Measurements from ENCODE around the gene JAK3.
A peak's percentile ranks its signal among the peaks of the same experiment; 100 is the strongest.

Gene JAK3

GRCh38 chr19:17807731-17808316, 40.0 kb downstream of the JAK3 start:
- no peaks in the 10 kb centered on the region for H3K36me3 ChIP-seq (replicated peaks in 1 of 2; ENCODE audit: control insufficient read depth in 2 of 2, insufficient read depth in 2 of 2, low read length in 2 of 2)
- H4K91ac ChIP-seq (ENCODE audit: low read depth, low read length, poor library complexity): no peak overlapping the region
- no peak overlapping the region for H3K4ac ChIP-seq (ENCODE audit: low read length)
- H2AK5ac ChIP-seq (ENCODE audit: low read depth, low read length): peak overlapping the region; percentile 24
- H3K27ac ChIP-seq (replicated peaks; ENCODE audit: low read length): no peak overlapping the region
- no peak for DNase-seq (ENCODE audit: low spot score)
- no peak overlapping the region for H3K9ac ChIP-seq (ENCODE audit: low read depth, low read length, poor library complexity)
- H3K14ac ChIP-seq (ENCODE audit: low read length): no peak overlapping the region
- H2AFZ ChIP-seq (ENCODE audit: low read length): no peak overlapping the region
- no peak overlapping the region for H2BK5ac ChIP-seq (ENCODE audit: low read length)
- H3K4me3 ChIP-seq (ENCODE audit: low read length in 2 of 2): no peak overlapping the region
- peak overlapping the region; percentile 89 for H3K23ac ChIP-seq (ENCODE audit: low read depth, low read length, poor library complexity)
- H2BK12ac ChIP-seq (ENCODE audit: low read length): no peak overlapping the region
- peak overlapping the region; percentile 19 for H3K18ac ChIP-seq (ENCODE audit: low read length)
- no peaks in the 10 kb centered on the region for H3K79me1 ChIP-seq (ENCODE audit: low read depth, low read length)
- H2BK15ac ChIP-seq (ENCODE audit: low read length): no peak overlapping the region
- H3K4me1 ChIP-seq (ENCODE audit: control insufficient read depth in 2 of 2, insufficient read depth in 1 of 2, low read depth in 1 of 2, low read length in 2 of 2): no peaks in the 10 kb centered on the region
- no peak overlapping the region for H3K4me2 ChIP-seq (ENCODE audit: insufficient read depth, low read length, poor library complexity, severe bottlenecking)
- H4K8ac ChIP-seq (ENCODE audit: low read depth, low read length): no peak overlapping the region
- H2BK120ac ChIP-seq (ENCODE audit: low read depth, low read length): no peak overlapping the region
- WGBS, 2 donors (ENCODE audit: extremely low coverage in 2 of 2, insufficient read length in 2 of 2, insufficient replicate concordance in 1 of 2): no CpG with 5 or more reads among the region's 38 CpGs
- H3K9me3 ChIP-seq (replicated peaks in 1 of 2; ENCODE audit: control insufficient read depth in 2 of 2, insufficient read depth in 1 of 2, low read depth in 1 of 2, low read length in 2 of 2): no peaks in the 10 kb centered on the region
- peaks cover 0 to 13% (median 0%) of the 10 kb centered on the region in 3 experiments for H3K27me3 ChIP-seq (ENCODE audit: control insufficient read depth in 3 of 3, insufficient read depth in 3 of 3, low read depth in 1 of 3, low read length in 3 of 3)

- no CpG with 5 or more reads among the region's 3 CpGs for WGBS, 2 donors (ENCODE audit: extremely low coverage in 2 of 2, insufficient read length in 2 of 2, insufficient replicate concordance in 1 of 2)
- Histone ChIP-seq H4K91ac (ENCODE audit: low read depth, low read length, poor library complexity) (no peak overlapping the region), H2AK5ac (ENCODE audit: low read depth, low read length) (no peak overlapping the region), H2BK5ac (ENCODE audit: low read length) (no peak overlapping the region), H3K14ac (ENCODE audit: low read length) (no peak overlapping the region), H2BK120ac (ENCODE audit: low read depth, low read length) (no peak overlapping the region), H3K4me2 (ENCODE audit: insufficient read depth, low read length, poor library complexity, severe bottlenecking) (no peak overlapping the region), H3K23ac (ENCODE audit: low read depth, low read length, poor library complexity) (no peak overlapping the region), H4K8ac (ENCODE audit: low read depth, low read length) (no peak overlapping the region), H3K9me3 (replicated peaks in 1 of 2; ENCODE audit: control insufficient read depth in 2 of 2, insufficient read depth in 1 of 2, low read depth in 1 of 2, low read length in 2 of 2) (no peaks in the 10 kb centered on the region), H3K9ac (ENCODE audit: low read depth, low read length, poor library complexity) (peak overlapping the region; percentile 21), H2BK15ac (ENCODE audit: low read length) (no peak overlapping the region), H3K18ac (ENCODE audit: low read length) (no peak overlapping the region), H3K79me1 (ENCODE audit: low read depth, low read length) (no peaks in the 10 kb centered on the region), H2BK12ac (ENCODE audit: low read length) (no peak overlapping the region), H2AFZ (ENCODE audit: low read length) (no peak overlapping the region), H3K4me1 (ENCODE audit: control insufficient read depth in 2 of 2, insufficient read depth in 1 of 2, low read depth in 1 of 2, low read length in 2 of 2) (no peaks in the 10 kb centered on the region), H3K27ac (replicated peaks; ENCODE audit: low read length) (no peak overlapping the region), H3K36me3 (replicated peaks in 1 of 2; ENCODE audit: control insufficient read depth in 2 of 2, insufficient read depth in 2 of 2, low read length in 2 of 2) (no peaks in the 10 kb centered on the region), H3K4ac (ENCODE audit: low read length) (no peak overlapping the region), H3K27me3 (ENCODE audit: control insufficient read depth in 3 of 3, insufficient read depth in 3 of 3, low read depth in 1 of 3, low read length in 3 of 3) (peaks cover 0 to 16% (median 0%) of the 10 kb centered on the region in 3 experiments), H3K4me3 (ENCODE audit: low read length in 2 of 2) (no peak overlapping the region)
- no peak for DNase-seq (ENCODE audit: low spot score)
These were observed 40.8 kb downstream of the JAK3 start for GRCh38 chr19:17806945-17807344.

DNA sequence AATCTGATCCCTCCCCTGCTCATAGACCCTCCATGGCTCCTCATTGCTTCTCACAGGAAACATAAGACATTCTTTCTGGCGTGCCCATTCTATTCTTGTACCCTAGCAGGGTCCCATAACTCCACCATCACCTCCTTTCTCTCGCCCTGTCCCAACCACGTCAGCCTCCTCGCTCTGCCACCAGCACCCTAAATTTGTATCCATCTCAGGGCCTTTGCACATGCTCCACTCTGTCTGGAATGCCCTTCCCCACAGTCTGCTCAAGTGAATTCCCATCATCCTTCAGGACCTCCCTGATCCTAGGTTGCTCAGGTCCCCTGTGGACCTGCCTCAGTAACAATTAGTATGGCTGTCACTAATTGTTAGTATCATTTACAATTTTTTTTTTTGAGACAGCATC, 42.4 kb downstream of the JAK3 start:
- Histone ChIP-seq H3K27ac (replicated peaks; ENCODE audit: low read length) (no peak overlapping the region), H4K8ac (ENCODE audit: low read depth, low read length) (no peak overlapping the region), H3K4me2 (ENCODE audit: insufficient read depth, low read length, poor library complexity, severe bottlenecking) (no peak overlapping the region), H3K36me3 (replicated peaks in 1 of 2; ENCODE audit: control insufficient read depth in 2 of 2, insufficient read depth in 2 of 2, low read length in 2 of 2) (no peaks in the 10 kb centered on the region), H3K4me1 (ENCODE audit: control insufficient read depth in 2 of 2, insufficient read depth in 1 of 2, low read depth in 1 of 2, low read length in 2 of 2) (no peaks in the 10 kb centered on the region), H2BK15ac (ENCODE audit: low read length) (no peak overlapping the region), H3K4me3 (ENCODE audit: low read length in 2 of 2) (peak overlapping the region in 1 of 2 donors; percentile 23), H3K18ac (ENCODE audit: low read length) (no peak overlapping the region), H2BK5ac (ENCODE audit: low read length) (no peak overlapping the region), H2BK120ac (ENCODE audit: low read depth, low read length) (no peak overlapping the region), H3K9me3 (replicated peaks in 1 of 2; ENCODE audit: control insufficient read depth in 2 of 2, insufficient read depth in 1 of 2, low read depth in 1 of 2, low read length in 2 of 2) (no peaks in the 10 kb centered on the region), H2BK12ac (ENCODE audit: low read length) (no peak overlapping the region), H2AFZ (ENCODE audit: low read length) (no peak overlapping the region), H3K4ac (ENCODE audit: low read length) (no peak overlapping the region), H3K27me3 (ENCODE audit: control insufficient read depth in 3 of 3, insufficient read depth in 3 of 3, low read depth in 1 of 3, low read length in 3 of 3) (peaks cover 0 to 15% (median 0%) of the 10 kb centered on the region in 3 experiments), H3K14ac (ENCODE audit: low read length) (no peak overlapping the region), H3K79me1 (ENCODE audit: low read depth, low read length) (no peaks in the 10 kb centered on the region), H3K9ac (ENCODE audit: low read depth, low read length, poor library complexity) (no peak overlapping the region), H4K91ac (ENCODE audit: low read depth, low read length, poor library complexity) (no peak overlapping the region), H3K23ac (ENCODE audit: low read depth, low read length, poor library complexity) (no peak overlapping the region), H2AK5ac (ENCODE audit: low read depth, low read length) (peak overlapping the region; percentile 28)
- no CpG with 5 or more reads among the region's 4 CpGs for WGBS, 2 donors (ENCODE audit: extremely low coverage in 2 of 2, insufficient read length in 2 of 2, insufficient replicate concordance in 1 of 2)
- DNase-seq (ENCODE audit: low spot score): no peak

- peak overlapping the region; percentile 71 for H3K14ac ChIP-seq (ENCODE audit: low read length)
- peaks cover 0 to 18% (median 0%) of the 10 kb centered on the region in 3 experiments for H3K27me3 ChIP-seq (ENCODE audit: control insufficient read depth in 3 of 3, insufficient read depth in 3 of 3, low read depth in 1 of 3, low read length in 3 of 3)
- no peak for DNase-seq (ENCODE audit: low spot score)
- no peak overlapping the region for H4K8ac ChIP-seq (ENCODE audit: low read depth, low read length)
- H3K18ac ChIP-seq (ENCODE audit: low read length): peak overlapping the region; percentile 87
- H3K4me1 ChIP-seq (ENCODE audit: control insufficient read depth in 2 of 2, insufficient read depth in 1 of 2, low read depth in 1 of 2, low read length in 2 of 2): no peaks in the 10 kb centered on the region
- no peak overlapping the region for H2BK15ac ChIP-seq (ENCODE audit: low read length)
- no CpG with 5 or more reads among the region's 14 CpGs for WGBS, 2 donors (ENCODE audit: extremely low coverage in 2 of 2, insufficient read length in 2 of 2, insufficient replicate concordance in 1 of 2)
- H3K23ac ChIP-seq (ENCODE audit: low read depth, low read length, poor library complexity): peak overlapping the region; percentile 31
- H3K9ac ChIP-seq (ENCODE audit: low read depth, low read length, poor library complexity): peak overlapping the region; percentile 30
- H3K4ac ChIP-seq (ENCODE audit: low read length): no peak overlapping the region
- H2BK12ac ChIP-seq (ENCODE audit: low read length): no peak overlapping the region
- peak overlapping the region; percentile 56 for H2AK5ac ChIP-seq (ENCODE audit: low read depth, low read length)
- H3K79me1 ChIP-seq (ENCODE audit: low read depth, low read length): no peaks in the 10 kb centered on the region
- H3K36me3 ChIP-seq (replicated peaks in 1 of 2; ENCODE audit: control insufficient read depth in 2 of 2, insufficient read depth in 2 of 2, low read length in 2 of 2): no peaks in the 10 kb centered on the region
- no peak overlapping the region for H3K4me3 ChIP-seq (ENCODE audit: low read length in 2 of 2)
- H2BK120ac ChIP-seq (ENCODE audit: low read depth, low read length): no peak overlapping the region
- no peak overlapping the region for H4K91ac ChIP-seq (ENCODE audit: low read depth, low read length, poor library complexity)
- H2AFZ ChIP-seq (ENCODE audit: low read length): no peak overlapping the region
- no peaks in the 10 kb centered on the region for H3K9me3 ChIP-seq (replicated peaks in 1 of 2; ENCODE audit: control insufficient read depth in 2 of 2, insufficient read depth in 1 of 2, low read depth in 1 of 2, low read length in 2 of 2)
- H3K27ac ChIP-seq (replicated peaks; ENCODE audit: low read length): no peak overlapping the region
- H3K4me2 ChIP-seq (ENCODE audit: insufficient read depth, low read length, poor library complexity, severe bottlenecking): no peak overlapping the region
- no peak overlapping the region for H2BK5ac ChIP-seq (ENCODE audit: low read length)
These were observed 44.4 kb downstream of the JAK3 start for GRCh38 chr19:17803264-17803896.
